GOT3 (cell line): ENCODE data around the gene CLDN2.

ENCODE experiments used
- DNase-seq: peaks from one replicate; lab custom pipeline; 2025; ENCODE audit warnings: mixed read lengths; lab: John Stamatoyannopoulos, UW

CLDN2 gene

GRCh38 chrX:106921637-106922036, 1.4 kb downstream of the CLDN2 start:
- no peak for DNase-seq

GRCh38 chrX:106927023-106927422, 6.8 kb downstream of the CLDN2 start:
- DNase-seq, result no peak

- DNase-seq, result no peak
Measured at GRCh38 chrX:106927700-106928099, 7.5 kb downstream of the CLDN2 start.

- no peak for DNase-seq
Measured at GRCh38 chrX:106928227-106928626, 8.0 kb downstream of the CLDN2 start.

GRCh38 chrX:106931831-106932491, 11.8 kb downstream of the CLDN2 start:
- DNase-seq, result no peak

GRCh38 chrX:106932492-106932923, 12.3 kb downstream of the CLDN2 start:
- no peak for DNase-seq

GRCh38 chrX:106932960-106933537, 12.8 kb downstream of the CLDN2 start:
- no peak for DNase-seq

GRCh38 chrX:106933538-106933961, 13.3 kb downstream of the CLDN2 start:
- no peak for DNase-seq

- DNase-seq, result no peak
Measured at GRCh38 chrX:106935175-106935574, 15.0 kb downstream of the CLDN2 start.

- DNase-seq, result no peak
Measured at GRCh38 chrX:106936246-106936645, 16.0 kb downstream of the CLDN2 start.

GRCh38 chrX:106939566-106939965, 19.4 kb downstream of the CLDN2 start:
- no peak for DNase-seq

- no peak for DNase-seq
Measured at GRCh38 chrX:106940068-106940467, 19.9 kb downstream of the CLDN2 start.

GRCh38 chrX:106946464-106946863, 26.3 kb downstream of the CLDN2 start:
- no peak for DNase-seq

GRCh38 chrX:106948641-106949040, 28.4 kb downstream of the CLDN2 start:
- no peak for DNase-seq

GRCh38 chrX:106949366-106949765, 29.2 kb downstream of the CLDN2 start:
- DNase-seq, result no peak

GRCh38 chrX:106950381-106950780, 30.2 kb downstream of the CLDN2 start:
- no peak for DNase-seq

- no peak for DNase-seq
Measured at GRCh38 chrX:106951230-106951629, 31.0 kb downstream of the CLDN2 start.

- DNase-seq, result no peak
Measured at GRCh38 chrX:106952089-106952488, 31.9 kb downstream of the CLDN2 start.

- no peak for DNase-seq
Measured at GRCh38 chrX:106952538-106952937, 32.3 kb downstream of the CLDN2 start.

GRCh38 chrX:106952988-106953387, 32.8 kb downstream of the CLDN2 start:
- no peak for DNase-seq

GRCh38 chrX:106954041-106954440, 33.8 kb downstream of the CLDN2 start:
- no peak for DNase-seq

GRCh38 chrX:106955004-106955772, 35.0 kb downstream of the CLDN2 start:
- no peak for DNase-seq

GRCh38 chrX:106957856-106958255, 37.7 kb downstream of the CLDN2 start:
- DNase-seq, result no peak
